ENCODE data around the gene OSM.

The OSM gene

GRCh38 chr22:30266445-30267381, at the start of gene OSM:
OSM (minus strand) TSS chr22:30266851; CDS start chr22:30266799, 52 bp downstream.
- DNase-seq (ENCODE audit: low read depth), result peak; percentile 41

- no peak for DNase-seq (ENCODE audit: low read depth)
Observed at GRCh38 chr22:30315962-30316576, 49.4 kb upstream of the OSM start.

GRCh38 chr22:30314915-30315314, 48.3 kb upstream of the OSM start:
- DNase-seq (ENCODE audit: low read depth), result no peak

- DNase-seq (ENCODE audit: low read depth), result no peak
Observed at GRCh38 chr22:30313527-30314363, 47.1 kb upstream of the OSM start.

- DNase-seq (ENCODE audit: low read depth), result no peak
Observed at GRCh38 chr22:30312053-30312452, 45.4 kb upstream of the OSM start.

- no peak for DNase-seq (ENCODE audit: low read depth)
Observed at GRCh38 chr22:30310881-30311771, 44.5 kb upstream of the OSM start.

- no peak for DNase-seq (ENCODE audit: low read depth)
Observed at GRCh38 chr22:30309951-30310741, 43.5 kb upstream of the OSM start.

- DNase-seq (ENCODE audit: low read depth), result no peak
Observed at GRCh38 chr22:30308518-30309230, 42.0 kb upstream of the OSM start.

GRCh38 chr22:30308093-30308492, 41.4 kb upstream of the OSM start:
- DNase-seq (ENCODE audit: low read depth), result no peak

GRCh38 chr22:30307041-30307574, 40.5 kb upstream of the OSM start:
- no peak for DNase-seq (ENCODE audit: low read depth)

- DNase-seq (ENCODE audit: low read depth), result no peak
Observed at GRCh38 chr22:30306627-30307011, 40.0 kb upstream of the OSM start.

GRCh38 chr22:30305906-30306626, 39.4 kb upstream of the OSM start:
- no peak for DNase-seq (ENCODE audit: low read depth)

GRCh38 chr22:30305519-30305905, 38.9 kb upstream of the OSM start:
- no peak for DNase-seq (ENCODE audit: low read depth)

GRCh38 chr22:30304495-30305244, 38.0 kb upstream of the OSM start:
- DNase-seq (ENCODE audit: low read depth), result no peak

- no peak for DNase-seq (ENCODE audit: low read depth)
Observed at GRCh38 chr22:30302810-30303138, 36.1 kb upstream of the OSM start.

GRCh38 chr22:30301995-30302809, 35.6 kb upstream of the OSM start:
- no peak for DNase-seq (ENCODE audit: low read depth)

GRCh38 chr22:30299322-30299721, 32.7 kb upstream of the OSM start:
- DNase-seq (ENCODE audit: low read depth), result no peak

All from stimulated activated CD8-positive, alpha-beta memory T cell treated with anti-CD3 and anti-CD28 coated beads, Interleukin-7, amount 100 ng/mL, for 24 hours (primary cell).